Smooth muscle cell (in vitro differentiated cells): Measurements from ENCODE around the gene CFAP46. TPM values are rescaled to one million over a fixed set of nuclear protein-coding genes. Genes with fewer than 3 reads are reported as not detected.
"Not testable (repeated sequence)": the region's sequence is repeated elsewhere in the genome, so short reads cannot be mapped to it uniquely, and the experiment has no call there.

Source experiments
- DNase-seq: peaks from one replicate; lab custom pipeline; 2025; ENCODE audit not compliant: unreplicated experiment; lab: John Stamatoyannopoulos, UW
- H2AFZ ChIP-seq: fragments of 200-600 bp; sonication (generic); 2 replicates; pipeline ENCODE4 v1.6.0; 2016; ENCODE audit warnings: antibody characterized with exemption, low read depth, mild to moderate bottlenecking
- H3F3A ChIP-seq: fragments of 200-600 bp; sonication (generic); 2 replicates; pipeline ENCODE4 v1.6.0; 2017; ENCODE audit warnings: antibody characterized with exemption, low read depth
- H3K27ac ChIP-seq: fragments of 200-600 bp; sonication (generic); 2 replicates; pipeline ENCODE4 v1.5.1; 2016; ENCODE audit warnings: low read depth, mild to moderate bottlenecking
- H3K27me3 ChIP-seq: fragments of 200-600 bp; sonication (generic); 2 replicates; pipeline ENCODE4 v1.6.1; 2016; ENCODE audit warnings: low read depth, mild to moderate bottlenecking
- H3K36me3 ChIP-seq: fragments of 200-600 bp; sonication (generic); 2 replicates; pipeline ENCODE4 v1.5.1; 2016; ENCODE audit warnings: low read depth
- H3K4me1 ChIP-seq: fragments of 200-600 bp; sonication (generic); 2 replicates; pipeline ENCODE4 v1.5.1; 2016; ENCODE audit warnings: low read depth
- H3K4me2 ChIP-seq: fragments of 200-600 bp; sonication (generic); 2 replicates; pipeline ENCODE4 v1.6.0; 2016; ENCODE audit warnings: mild to moderate bottlenecking
- H3K4me3 ChIP-seq: fragments of 200-600 bp; sonication (generic); 2 replicates; pipeline ENCODE4 v1.5.1; 2016; ENCODE audit warnings: mild to moderate bottlenecking
- H3K79me2 ChIP-seq: fragments of 200-600 bp; sonication (generic); 2 replicates; pipeline ENCODE4 v1.6.0; 2016; ENCODE audit warnings: low read depth, mild to moderate bottlenecking
- H3K9ac ChIP-seq: fragments of 200-600 bp; sonication (generic); 2 replicates; pipeline ENCODE4 v1.6.0; 2016; ENCODE audit warnings: low read depth
- H3K9me3 ChIP-seq: fragments of 200-600 bp; sonication (generic); replicated peaks from 2 replicates; pipeline ENCODE4 v1.5.1; 2016; ENCODE audit warnings: low read depth
- H4K20me1 ChIP-seq: fragments of 200-600 bp; sonication (generic); 2 replicates; pipeline ENCODE4 v1.6.0; 2016; ENCODE audit warnings: low read depth
- WGBS: methylation state at CpG from one replicate; pipeline ENCODE4 v1.1.7; 2016; ENCODE audit warnings: low lambda C conversion rate; 5-methylcytosine and 5-hydroxymethylcytosine counted together
- polyA plus RNA-seq: library from polyadenylated mRNA; unstranded; fragments of >200 nt; fragmentation: Nextera tagmentation; extraction: Ambion mirVana; gene quantifications from 2 replicates; pipeline ENCODE4 v1.2.1, GENCODE V29; 2016
- total RNA-seq: library from RNA; depleted of rRNA; stranded (reverse); fragments of >200 nt; gene quantifications from 2 replicates; pipeline ENCODE4 v1.2.3, GENCODE V29; 2014
- TF ChIP-seq, protein P1 (sequence below): fragments of 200-600 bp; sonication (generic); IDR thresholded peaks from 2 replicates; pipeline ENCODE4 v1.5.1; 2017; ENCODE audit warnings: borderline replicate concordance, mild to moderate bottlenecking, antibody characterized with exemption; ENCODE audit not compliant: insufficient read depth, poor library complexity, severe bottlenecking

Gene CFAP46
- total and polyA plus RNA-seq, 2 experiments from 2014 or later = 1.1 to 2.0 TPM

- H3K4me1 ChIP-seq = no peaks in the 10 kb centered on the region
- no peaks in the 10 kb centered on the region for H3K27me3 ChIP-seq
- H3K4me3 ChIP-seq = no peak overlapping the region
Measured at GRCh38 chr10:132924046-132924952, 18.1 kb downstream of the CFAP46 start.

GRCh38 chr10:132923384-132923783 is 19.0 kb downstream of the CFAP46 start:
- 86% methylated on average over 7 of the region's 7 CpGs for WGBS
- H3K4me1 ChIP-seq, H3F3A ChIP-seq, H3K4me3 ChIP-seq, H3K27me3 ChIP-seq, H2AFZ ChIP-seq, H3K9me3 ChIP-seq, H3K9ac ChIP-seq, H3K79me2 ChIP-seq, H3K4me2 ChIP-seq, DNase-seq, H3K36me3 ChIP-seq, H3K27ac ChIP-seq, H4K20me1 ChIP-seq: not testable (repeated sequence)

More at GRCh38 chr10:132924046-132924952, 18.1 kb downstream of the CFAP46 start:
- 94% methylated on average over 37 of the region's 42 CpGs for WGBS
- Histone ChIP-seq H4K20me1 (no peaks in the 10 kb centered on the region), H3K9ac (no peak overlapping the region), H3K36me3 (no peaks in the 10 kb centered on the region), H2AFZ (no peak overlapping the region), H3K27ac (no peak overlapping the region), H3F3A (no peaks in the 10 kb centered on the region), H3K9me3 (no peaks in the 10 kb centered on the region), H3K4me2 (no peak overlapping the region), H3K79me2 (no peaks in the 10 kb centered on the region)
- DNase-seq = no peak
- TF ChIP-seq, protein P1, sequence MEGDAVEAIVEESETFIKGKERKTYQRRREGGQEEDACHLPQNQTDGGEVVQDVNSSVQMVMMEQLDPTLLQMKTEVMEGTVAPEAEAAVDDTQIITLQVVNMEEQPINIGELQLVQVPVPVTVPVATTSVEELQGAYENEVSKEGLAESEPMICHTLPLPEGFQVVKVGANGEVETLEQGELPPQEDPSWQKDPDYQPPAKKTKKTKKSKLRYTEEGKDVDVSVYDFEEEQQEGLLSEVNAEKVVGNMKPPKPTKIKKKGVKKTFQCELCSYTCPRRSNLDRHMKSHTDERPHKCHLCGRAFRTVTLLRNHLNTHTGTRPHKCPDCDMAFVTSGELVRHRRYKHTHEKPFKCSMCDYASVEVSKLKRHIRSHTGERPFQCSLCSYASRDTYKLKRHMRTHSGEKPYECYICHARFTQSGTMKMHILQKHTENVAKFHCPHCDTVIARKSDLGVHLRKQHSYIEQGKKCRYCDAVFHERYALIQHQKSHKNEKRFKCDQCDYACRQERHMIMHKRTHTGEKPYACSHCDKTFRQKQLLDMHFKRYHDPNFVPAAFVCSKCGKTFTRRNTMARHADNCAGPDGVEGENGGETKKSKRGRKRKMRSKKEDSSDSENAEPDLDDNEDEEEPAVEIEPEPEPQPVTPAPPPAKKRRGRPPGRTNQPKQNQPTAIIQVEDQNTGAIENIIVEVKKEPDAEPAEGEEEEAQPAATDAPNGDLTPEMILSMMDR = no peak

DNA sequence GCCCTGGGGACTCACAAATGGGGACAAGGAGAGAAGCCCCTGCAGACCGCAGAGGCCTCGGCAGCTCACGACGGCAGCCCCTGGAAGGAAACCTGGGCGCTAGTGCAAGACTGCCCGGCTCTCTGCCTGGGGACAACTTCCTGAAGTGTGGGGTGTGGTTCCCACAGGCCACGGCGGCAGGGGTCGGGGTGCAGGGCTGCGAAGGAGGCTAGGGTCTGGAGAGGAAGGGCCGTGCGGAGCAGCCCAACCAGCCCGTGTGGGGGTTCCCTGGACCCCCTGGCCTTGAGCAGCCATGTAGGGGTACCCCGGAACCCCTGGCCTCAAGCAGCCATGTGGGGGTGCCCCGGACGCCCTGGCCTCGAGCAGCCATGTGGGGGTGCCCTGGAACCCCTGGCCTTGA is 19.5 kb downstream of the CFAP46 start:
- no peaks in the 10 kb centered on the region for H3K9me3 ChIP-seq
- H3F3A ChIP-seq = no peaks in the 10 kb centered on the region
- H3K79me2 ChIP-seq = no peaks in the 10 kb centered on the region
- H2AFZ ChIP-seq = no peak overlapping the region
- no peak overlapping the region for H3K9ac ChIP-seq
- TF ChIP-seq, protein P1 = no peak
- DNase-seq = no peak
- no peaks in the 10 kb centered on the region for H3K4me1 ChIP-seq
- 93% methylated on average over 17 of the region's 17 CpGs for WGBS
- no peaks in the 10 kb centered on the region for H3K36me3 ChIP-seq
- no peak overlapping the region for H3K27ac ChIP-seq
- no peak overlapping the region for H3K4me2 ChIP-seq
- no peak overlapping the region for H3K4me3 ChIP-seq
- no peaks in the 10 kb centered on the region for H4K20me1 ChIP-seq
- no peaks in the 10 kb centered on the region for H3K27me3 ChIP-seq

DNA sequence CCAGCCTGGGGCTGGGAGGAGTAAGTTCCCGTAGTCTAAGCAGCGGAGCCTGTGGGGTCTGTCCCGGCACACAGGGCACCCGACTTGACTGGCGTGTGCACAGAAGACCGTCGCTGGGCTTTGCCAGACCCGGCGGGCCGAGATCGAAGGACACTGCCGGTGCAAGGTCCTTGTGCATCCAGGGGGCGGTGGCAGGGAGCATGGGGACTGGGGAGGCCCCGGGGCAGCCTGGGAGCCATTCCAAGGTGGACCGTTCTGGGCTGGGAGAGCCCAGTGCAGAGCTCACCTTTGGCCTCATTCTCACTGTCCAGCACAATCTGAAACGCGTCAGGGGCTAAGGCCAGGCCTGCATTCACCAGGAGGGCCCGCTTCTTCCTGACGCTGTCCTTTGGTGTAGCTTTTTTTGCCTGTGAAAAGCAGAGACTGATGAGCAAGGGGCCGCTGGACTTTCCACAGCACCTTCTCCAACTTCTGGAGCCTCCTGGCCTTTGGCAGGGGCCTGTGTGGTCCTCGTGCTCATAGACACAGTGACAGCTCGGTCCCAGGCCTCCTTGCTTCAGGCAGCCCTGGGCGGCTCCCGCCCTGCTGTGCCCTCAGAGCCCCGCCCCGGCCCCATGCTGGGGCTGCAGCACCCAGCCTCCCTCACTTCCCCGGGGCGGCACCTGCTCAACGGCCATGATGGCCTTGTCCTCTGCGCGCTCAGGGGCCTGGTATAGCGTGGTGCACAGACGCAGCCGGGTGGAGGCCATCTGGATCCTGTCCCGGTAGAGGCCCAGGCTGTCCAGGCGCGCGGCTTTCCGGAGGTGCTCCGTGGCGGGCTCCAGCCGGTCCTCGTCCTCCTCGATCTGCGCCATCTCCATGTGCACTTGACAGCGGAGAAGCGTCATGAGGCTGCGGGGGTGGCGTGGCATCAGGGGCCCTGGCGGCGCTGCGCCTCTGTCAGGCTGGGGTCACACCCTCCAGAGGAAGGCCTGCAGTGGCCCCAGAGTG is 20.3 kb downstream of the CFAP46 start:
- H3K4me2 ChIP-seq = no peak overlapping the region
- no peak overlapping the region for H3K4me3 ChIP-seq
- no peak for DNase-seq
- no peaks in the 10 kb centered on the region for H4K20me1 ChIP-seq
- TF ChIP-seq, protein P1 = no peak
- H3K36me3 ChIP-seq = no peaks in the 10 kb centered on the region
- no peak overlapping the region for H3K27ac ChIP-seq
- no peaks in the 10 kb centered on the region for H3K4me1 ChIP-seq
- H3K27me3 ChIP-seq = no peaks in the 10 kb centered on the region
- H3K9ac ChIP-seq = no peak overlapping the region
- 92% methylated on average over 50 of the region's 52 CpGs for WGBS
- H3F3A ChIP-seq = no peaks in the 10 kb centered on the region
- H3K79me2 ChIP-seq = no peaks in the 10 kb centered on the region
- no peaks in the 10 kb centered on the region for H3K9me3 ChIP-seq
- H2AFZ ChIP-seq = no peak overlapping the region
